ENCODE measurements around the gene PARVB. TPM values are rescaled to one million over a fixed set of nuclear protein-coding genes. Genes with fewer than 3 reads are reported as not detected.

PARVB gene
- polyA plus RNA-seq, 1 donor (not counting 4 experiments of a cell fraction or from before 2014, with no cell fraction given) = 10.5 TPM

- no peaks in the 10 kb centered on the region for H3K9me1 ChIP-seq (ENCODE audit: control insufficient read depth, extremely low read depth, insufficient read depth, low read length)
- peaks cover 4% of the 10 kb centered on the region for H3K4me1 ChIP-seq (ENCODE audit: control insufficient read depth, extremely low read depth, insufficient read depth, low read length)
- no peaks in the 10 kb centered on the region for H3K9me3 ChIP-seq (ENCODE audit: control insufficient read depth, low read depth, low read length)
- FAIRE-seq = no peak
- H3K4me3 ChIP-seq (ENCODE audit: control insufficient read depth in 2 of 3, extremely low read depth in 1 of 3, insufficient read depth in 2 of 3, low read depth in 1 of 3, low read length in 3 of 3) = no peak overlapping the region
- H3K27me3 ChIP-seq (ENCODE audit: control insufficient read depth, extremely low read depth, insufficient read depth, low read length) = peaks cover 7% of the 10 kb centered on the region
- H3K27ac ChIP-seq (ENCODE audit: control insufficient read depth, insufficient read depth, low read length) = no peak overlapping the region
- TF ChIP-seq EZH2 (IDR thresholded peaks at IDR 0.05; ENCODE audit: low read length) (no peak), CTCF (optimal IDR thresholded peaks at IDR 0.05 in 1 of 3, IDR thresholded peaks at IDR 0.05 in 1 of 3, conservative IDR thresholded peaks at IDR 0.05 in 1 of 3; ENCODE audit: extremely low read depth in 1 of 3, insufficient read depth in 2 of 3, low read length in 3 of 3) (no peak)
- no peaks in the 10 kb centered on the region for H3K79me2 ChIP-seq (ENCODE audit: control insufficient read depth, insufficient read depth, low read length)
- H3K4me2 ChIP-seq (ENCODE audit: control insufficient read depth, extremely low read depth, insufficient read depth, low read depth, low read length) = no peak overlapping the region
- H2AFZ ChIP-seq (ENCODE audit: control insufficient read depth, low read length) = no peak overlapping the region
- DNase-seq (ENCODE audit: low read depth, low spot score) = no peak
- dilution Hi-C loops (cut with MboI; ENCODE audit: extremely low pct_ligation_motif_present, low sequenced_read_pairs) = no loop called here
- H3K9ac ChIP-seq (ENCODE audit: control insufficient read depth, extremely low read depth, insufficient read depth, low read length) = no peak overlapping the region
- H3K36me3 ChIP-seq (ENCODE audit: control insufficient read depth in 2 of 2, extremely low read depth in 1 of 2, insufficient read depth in 2 of 2, low read length in 2 of 2) = no peaks in the 10 kb centered on the region
- no peaks in the 10 kb centered on the region for H4K20me1 ChIP-seq (ENCODE audit: control insufficient read depth, extremely low read depth, insufficient read depth, low read length)
These were observed 4.0 kb downstream of the PARVB start for GRCh38 chr22:44028091-44028490.

GRCh38 chr22:44029069-44029468 is 5.0 kb downstream of the PARVB start:
- H3K36me3 ChIP-seq (ENCODE audit: control insufficient read depth in 2 of 2, extremely low read depth in 1 of 2, insufficient read depth in 2 of 2, low read length in 2 of 2) = no peaks in the 10 kb centered on the region
- DNase-seq (ENCODE audit: low read depth, low spot score) = no peak
- peaks cover 7% of the 10 kb centered on the region for H3K27me3 ChIP-seq (ENCODE audit: control insufficient read depth, extremely low read depth, insufficient read depth, low read length)
- no peak overlapping the region for H3K4me2 ChIP-seq (ENCODE audit: control insufficient read depth, extremely low read depth, insufficient read depth, low read depth, low read length)
- no peak overlapping the region for H3K4me3 ChIP-seq (ENCODE audit: control insufficient read depth in 2 of 3, extremely low read depth in 1 of 3, insufficient read depth in 2 of 3, low read depth in 1 of 3, low read length in 3 of 3)
- FAIRE-seq = no peak
- no peak overlapping the region for H3K9ac ChIP-seq (ENCODE audit: control insufficient read depth, extremely low read depth, insufficient read depth, low read length)
- H3K9me3 ChIP-seq (ENCODE audit: control insufficient read depth, low read depth, low read length) = no peaks in the 10 kb centered on the region
- TF ChIP-seq CTCF (optimal IDR thresholded peaks at IDR 0.05 in 1 of 3, IDR thresholded peaks at IDR 0.05 in 1 of 3, conservative IDR thresholded peaks at IDR 0.05 in 1 of 3; ENCODE audit: extremely low read depth in 1 of 3, insufficient read depth in 2 of 3, low read length in 3 of 3) (no peak), EZH2 (IDR thresholded peaks at IDR 0.05; ENCODE audit: low read length) (no peak)
- no peaks in the 10 kb centered on the region for H4K20me1 ChIP-seq (ENCODE audit: control insufficient read depth, extremely low read depth, insufficient read depth, low read length)
- H3K9me1 ChIP-seq (ENCODE audit: control insufficient read depth, extremely low read depth, insufficient read depth, low read length) = no peaks in the 10 kb centered on the region
- dilution Hi-C loops (cut with MboI; ENCODE audit: extremely low pct_ligation_motif_present, low sequenced_read_pairs) = no loop called here
- no peaks in the 10 kb centered on the region for H3K4me1 ChIP-seq (ENCODE audit: control insufficient read depth, extremely low read depth, insufficient read depth, low read length)
- no peak overlapping the region for H2AFZ ChIP-seq (ENCODE audit: control insufficient read depth, low read length)
- H3K79me2 ChIP-seq (ENCODE audit: control insufficient read depth, insufficient read depth, low read length) = no peaks in the 10 kb centered on the region
- H3K27ac ChIP-seq (ENCODE audit: control insufficient read depth, insufficient read depth, low read length) = no peak overlapping the region
